Osteocyte (in vitro differentiated cells): ENCODE measurements around the gene IL20RB. TPM values are rescaled to one million over a fixed set of nuclear protein-coding genes. Genes with fewer than 3 reads are reported as not detected.

Experiments
- DNase-seq: peaks from one replicate; pipeline ENCODE4 v3.0.0; 2021; ENCODE audit warnings: mixed read lengths; ENCODE audit not compliant: unreplicated experiment; ENCODE audit errors: extremely low spot score
- H3K27ac Mint-ChIP-seq: one replicate; pipeline ENCODE4 v1.8.0; 2021; ENCODE audit warnings: mild to moderate bottlenecking, mixed read lengths; ENCODE audit not compliant: unreplicated experiment
- H3K27me3 Mint-ChIP-seq: one replicate; pipeline ENCODE4 v1.8.0; 2021; ENCODE audit warnings: mixed read lengths; ENCODE audit not compliant: unreplicated experiment
- H3K36me3 Mint-ChIP-seq: one replicate; pipeline ENCODE4 v1.8.0; 2021; ENCODE audit warnings: mixed read lengths; ENCODE audit not compliant: unreplicated experiment
- H3K4me1 Mint-ChIP-seq: one replicate; pipeline ENCODE4 v1.8.0; 2021; ENCODE audit warnings: mixed read lengths; ENCODE audit not compliant: unreplicated experiment
- H3K4me3 Mint-ChIP-seq: one replicate; pipeline ENCODE4 v1.8.0; 2021; ENCODE audit warnings: mild to moderate bottlenecking, moderate library complexity, mixed read lengths; ENCODE audit not compliant: unreplicated experiment
- H3K9me3 Mint-ChIP-seq: one replicate; pipeline ENCODE4 v1.8.0; 2021; ENCODE audit warnings: mixed read lengths; ENCODE audit not compliant: unreplicated experiment
- total RNA-seq: library from RNA; stranded (reverse); gene quantifications from 2 replicates; pipeline ENCODE4 v1.2.1, GENCODE V29; 2021
- TF ChIP-seq, protein P1 (sequence below): fragments of 200-600 bp; sonication (generic); IDR thresholded peaks from 2 replicates; pipeline ENCODE4 v1.5.0; 2021; ENCODE audit warnings: antibody characterized with exemption, mild to moderate bottlenecking, moderate library complexity

The IL20RB gene
- total RNA-seq, 1 donor from 2014 or later, result not detected

DNA sequence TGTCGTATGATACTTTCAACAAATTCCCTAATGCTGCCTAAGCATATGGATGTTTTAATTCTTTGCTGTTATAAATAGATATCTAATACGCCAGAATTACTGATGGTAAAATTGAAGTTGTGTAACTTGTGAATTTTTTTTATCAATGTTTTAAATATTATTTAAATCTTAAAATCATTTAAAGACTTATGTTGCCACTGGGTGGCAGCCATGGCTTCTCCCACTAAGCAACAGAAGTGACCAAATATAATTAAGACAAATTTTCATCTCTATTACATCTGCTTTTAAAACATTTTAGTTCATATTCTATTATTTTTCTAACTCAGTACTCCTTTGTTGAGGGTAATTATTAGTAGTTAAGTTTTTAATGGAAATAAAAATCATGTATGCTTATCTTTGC lies 8.1 kb upstream of the IL20RB start:
- H3K4me1 Mint-ChIP-seq, result peaks cover 13% of the 10 kb centered on the region
- H3K27me3 Mint-ChIP-seq, result no peaks in the 10 kb centered on the region
- no peak for DNase-seq
- no peaks in the 10 kb centered on the region for H3K9me3 Mint-ChIP-seq
- TF ChIP-seq, protein P1, sequence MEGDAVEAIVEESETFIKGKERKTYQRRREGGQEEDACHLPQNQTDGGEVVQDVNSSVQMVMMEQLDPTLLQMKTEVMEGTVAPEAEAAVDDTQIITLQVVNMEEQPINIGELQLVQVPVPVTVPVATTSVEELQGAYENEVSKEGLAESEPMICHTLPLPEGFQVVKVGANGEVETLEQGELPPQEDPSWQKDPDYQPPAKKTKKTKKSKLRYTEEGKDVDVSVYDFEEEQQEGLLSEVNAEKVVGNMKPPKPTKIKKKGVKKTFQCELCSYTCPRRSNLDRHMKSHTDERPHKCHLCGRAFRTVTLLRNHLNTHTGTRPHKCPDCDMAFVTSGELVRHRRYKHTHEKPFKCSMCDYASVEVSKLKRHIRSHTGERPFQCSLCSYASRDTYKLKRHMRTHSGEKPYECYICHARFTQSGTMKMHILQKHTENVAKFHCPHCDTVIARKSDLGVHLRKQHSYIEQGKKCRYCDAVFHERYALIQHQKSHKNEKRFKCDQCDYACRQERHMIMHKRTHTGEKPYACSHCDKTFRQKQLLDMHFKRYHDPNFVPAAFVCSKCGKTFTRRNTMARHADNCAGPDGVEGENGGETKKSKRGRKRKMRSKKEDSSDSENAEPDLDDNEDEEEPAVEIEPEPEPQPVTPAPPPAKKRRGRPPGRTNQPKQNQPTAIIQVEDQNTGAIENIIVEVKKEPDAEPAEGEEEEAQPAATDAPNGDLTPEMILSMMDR, result peak; percentile 37
- H3K27ac Mint-ChIP-seq, result no peak overlapping the region
- peaks cover 20% of the 10 kb centered on the region for H3K36me3 Mint-ChIP-seq
- H3K4me3 Mint-ChIP-seq, result no peak overlapping the region

DNA sequence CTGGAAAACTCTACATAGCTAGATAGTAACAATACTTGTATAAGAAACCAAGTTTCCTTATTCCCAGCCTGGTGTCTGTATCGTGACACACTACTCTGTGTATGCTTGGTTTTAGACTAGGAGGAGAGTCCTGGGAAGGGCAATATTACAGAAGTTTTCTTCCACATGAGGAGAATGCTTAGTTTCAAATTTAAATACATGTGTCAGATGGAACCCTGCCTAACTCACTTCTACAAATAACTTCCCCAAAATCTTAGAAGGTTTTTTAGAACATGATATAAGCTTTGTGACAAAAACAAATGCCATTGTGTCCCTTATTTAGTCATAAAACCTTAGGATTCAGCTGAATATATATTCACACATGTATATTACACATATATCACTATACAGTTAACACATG lies 7.2 kb upstream of the IL20RB start:
- TF ChIP-seq, protein P1, result no peak
- peaks cover 22% of the 10 kb centered on the region for H3K4me1 Mint-ChIP-seq
- no peak overlapping the region for H3K27ac Mint-ChIP-seq
- H3K4me3 Mint-ChIP-seq, result no peak overlapping the region
- H3K9me3 Mint-ChIP-seq, result no peaks in the 10 kb centered on the region
- no peaks in the 10 kb centered on the region for H3K27me3 Mint-ChIP-seq
- no peak for DNase-seq
- H3K36me3 Mint-ChIP-seq, result peaks cover 17% of the 10 kb centered on the region

DNA sequence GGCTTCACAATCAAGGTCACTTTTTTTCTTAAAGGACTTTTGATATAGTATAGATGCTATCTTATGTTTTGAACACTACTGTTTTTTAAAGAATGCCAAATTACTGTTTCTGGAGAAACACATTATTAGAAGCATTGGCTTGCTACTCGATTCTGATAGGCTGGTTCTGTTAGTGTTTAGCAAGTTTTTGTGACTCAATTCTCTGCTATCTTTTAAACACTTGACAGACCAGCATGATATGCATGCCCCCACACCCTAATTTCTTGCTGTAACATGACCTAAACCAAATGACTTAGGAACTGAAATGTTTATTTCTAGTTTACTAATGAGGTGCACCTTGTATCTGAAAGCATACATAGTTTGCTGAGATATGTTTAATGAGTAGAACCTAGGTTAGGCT lies 5.5 kb upstream of the IL20RB start:
- TF ChIP-seq, protein P1, result no peak
- Mint-ChIP-seq H3K36me3 (peaks cover 6% of the 10 kb centered on the region), H3K4me3 (no peak overlapping the region), H3K9me3 (no peaks in the 10 kb centered on the region), H3K4me1 (peaks cover 35% of the 10 kb centered on the region), H3K27ac (no peak overlapping the region), H3K27me3 (no peaks in the 10 kb centered on the region)
- DNase-seq, result no peak

DNA sequence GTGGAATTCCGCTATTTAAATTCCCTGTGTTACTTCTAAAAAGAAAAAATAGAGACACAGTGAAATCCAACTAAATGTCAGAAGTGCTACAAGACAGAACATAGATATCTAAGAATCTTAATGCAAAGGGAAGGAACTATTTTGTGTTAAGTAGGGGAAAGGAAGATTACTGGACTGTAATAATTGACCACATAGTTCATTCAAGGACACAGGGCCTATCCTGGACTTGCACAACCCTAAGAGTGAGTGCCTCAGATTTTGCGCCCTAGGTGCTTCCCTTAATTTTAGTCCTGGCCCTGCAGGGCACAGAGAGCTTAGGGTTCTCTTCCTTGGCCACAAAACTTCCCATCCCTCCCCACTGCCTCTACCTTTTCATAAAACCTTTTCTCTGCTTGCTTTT lies 3.5 kb upstream of the IL20RB start:
- no peak overlapping the region for H3K27ac Mint-ChIP-seq
- H3K36me3 Mint-ChIP-seq, result peaks cover 4% of the 10 kb centered on the region
- peaks cover 38% of the 10 kb centered on the region for H3K4me1 Mint-ChIP-seq
- H3K9me3 Mint-ChIP-seq, result no peaks in the 10 kb centered on the region
- no peaks in the 10 kb centered on the region for H3K27me3 Mint-ChIP-seq
- no peak for DNase-seq
- TF ChIP-seq, protein P1, result no peak
- no peak overlapping the region for H3K4me3 Mint-ChIP-seq

DNA sequence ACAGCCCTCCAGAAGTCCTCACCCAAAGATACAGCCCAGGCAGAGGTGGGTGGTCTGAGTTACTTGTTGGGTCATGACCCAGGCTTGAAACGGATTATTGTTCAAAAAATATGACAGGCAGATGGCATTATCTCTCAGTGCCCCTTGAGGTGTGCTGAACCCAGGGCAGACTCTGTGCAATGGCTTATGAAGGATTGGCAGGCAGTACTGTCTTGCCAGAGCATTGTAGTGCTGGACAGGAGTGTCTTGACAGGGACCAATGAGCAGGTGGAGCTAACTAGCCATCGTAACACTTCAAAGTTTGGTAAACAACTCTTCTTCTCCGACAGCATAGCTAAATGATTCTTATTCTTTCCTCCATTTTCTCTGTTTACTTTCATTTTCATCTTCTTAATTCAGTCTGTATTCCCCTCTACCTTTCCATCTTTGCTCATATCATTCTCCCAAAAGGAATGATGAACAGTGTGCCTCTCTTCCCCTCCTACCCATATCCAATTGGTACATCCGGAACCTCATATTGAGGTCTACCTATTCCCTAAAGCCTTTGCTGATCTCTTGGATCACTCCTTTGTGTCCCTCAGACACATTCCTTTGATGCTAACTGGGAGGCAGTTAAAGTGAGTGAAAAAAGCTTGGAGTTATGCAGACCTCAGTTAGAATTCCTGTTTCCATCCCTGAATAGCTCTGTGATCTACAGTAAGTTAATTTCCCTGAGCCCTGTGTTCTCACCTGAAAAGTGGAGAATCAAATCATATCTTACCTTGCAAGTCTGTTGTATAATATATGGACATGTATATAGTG lies 2.6 kb upstream of the IL20RB start:
- Mint-ChIP-seq H3K27me3 (no peaks in the 10 kb centered on the region), H3K27ac (peak overlapping the region; percentile 65), H3K4me1 (peaks cover 40% of the 10 kb centered on the region), H3K4me3 (no peak overlapping the region), H3K36me3 (peaks cover 4% of the 10 kb centered on the region), H3K9me3 (no peaks in the 10 kb centered on the region)
- DNase-seq, result no peak
- TF ChIP-seq, protein P1, result no peak
